Erythroblast (primary cell): ENCODE measurements around the gene EDEM1.

ENCODE experiments used
- DNase-seq, 2 experiments: peaks; one replicate each; lab custom pipeline; 2025; lab: John Stamatoyannopoulos, UW
- GATA1 ChIP-seq: IDR thresholded peaks from 2 replicates; pipeline ENCODE4 v1.6.1; 2011; ENCODE audit warnings: low read depth, mild to moderate bottlenecking, control low read depth, low read length, moderate library complexity
- POLR2A ChIP-seq: IDR thresholded peaks from 2 replicates; pipeline ENCODE4 v1.6.1; 2011; ENCODE audit warnings: mild to moderate bottlenecking, low read length

Gene EDEM1

DNA sequence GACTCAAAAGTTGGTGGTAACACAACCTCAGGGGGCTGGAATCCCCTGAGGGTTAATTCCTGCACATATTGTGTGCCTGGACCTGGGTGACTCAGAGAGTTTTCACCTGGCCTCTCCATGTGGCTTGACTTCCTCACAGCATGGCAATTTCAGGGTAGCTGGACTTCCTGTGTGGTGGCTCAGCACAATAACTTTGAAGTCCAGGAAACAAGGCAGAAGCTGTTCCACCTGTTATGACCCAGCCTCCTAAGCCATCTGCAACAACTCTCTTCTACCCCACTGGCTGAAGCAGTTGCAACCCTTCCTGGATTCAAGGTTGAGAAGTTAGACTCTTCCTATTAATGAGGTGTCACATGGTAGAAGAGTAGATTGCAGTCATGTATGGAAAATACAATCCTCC, 58.4 kb downstream of the EDEM1 start:
- DNase-seq = no peak
- TF ChIP-seq POLR2A = no peak
- TF ChIP-seq GATA1 = no peak

DNA sequence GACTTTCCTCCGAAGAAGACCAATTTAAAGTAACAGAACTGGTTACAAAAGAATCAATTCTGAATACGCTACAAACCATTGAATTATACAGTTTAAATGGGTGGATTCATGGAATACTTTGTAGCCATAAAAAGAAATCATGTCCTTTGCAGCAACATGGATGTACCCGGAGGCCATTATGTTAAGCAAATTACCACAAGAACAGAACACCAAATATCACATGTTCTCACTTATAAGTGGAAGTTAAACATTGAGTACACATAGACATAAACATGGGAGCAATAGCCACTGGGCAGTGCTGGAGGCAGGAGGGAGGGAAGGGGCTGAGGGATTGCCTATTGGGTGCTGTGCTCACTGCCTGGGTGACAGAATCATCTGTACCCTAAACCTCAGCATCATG, 61.3 kb downstream of the EDEM1 start:
- TF ChIP-seq GATA1 = no peak
- TF ChIP-seq POLR2A = no peak
- no peak for DNase-seq

DNA sequence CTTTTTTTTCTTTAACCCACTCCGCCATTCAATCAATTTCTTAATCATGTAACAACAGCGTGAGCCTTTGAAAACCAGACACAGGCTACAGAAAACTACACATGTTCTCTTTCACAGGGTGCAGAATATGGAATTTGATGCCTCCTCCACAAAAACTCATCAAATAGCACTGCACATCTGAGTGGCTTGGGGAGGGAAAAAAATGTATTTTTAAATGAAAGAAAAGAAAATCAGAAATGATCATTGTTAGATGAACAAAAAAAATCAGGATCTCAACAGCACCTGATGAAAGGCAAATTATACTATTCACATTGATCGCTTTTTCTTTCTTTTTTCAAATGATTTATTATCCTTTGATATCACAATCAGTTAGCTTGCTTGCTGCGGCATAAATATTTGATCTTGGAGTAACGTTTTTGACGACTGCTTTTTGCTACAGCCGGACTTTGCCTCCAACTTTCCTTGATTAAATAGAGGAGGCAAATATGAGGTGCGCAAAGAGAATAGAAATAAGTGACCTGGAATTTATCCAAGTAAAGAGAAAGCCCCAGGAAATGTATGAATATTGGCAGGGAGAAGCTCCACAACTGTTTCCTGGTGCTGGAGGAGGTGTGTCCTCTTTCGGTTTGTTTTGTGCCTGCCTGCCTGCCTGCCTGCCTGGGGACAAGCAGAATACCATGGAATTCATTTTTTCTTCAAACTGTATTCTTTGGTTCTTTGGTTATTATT, 63.1 kb downstream of the EDEM1 start:
- DNase-seq = no peak
- TF ChIP-seq POLR2A = no peak
- no peak for TF ChIP-seq GATA1

DNA sequence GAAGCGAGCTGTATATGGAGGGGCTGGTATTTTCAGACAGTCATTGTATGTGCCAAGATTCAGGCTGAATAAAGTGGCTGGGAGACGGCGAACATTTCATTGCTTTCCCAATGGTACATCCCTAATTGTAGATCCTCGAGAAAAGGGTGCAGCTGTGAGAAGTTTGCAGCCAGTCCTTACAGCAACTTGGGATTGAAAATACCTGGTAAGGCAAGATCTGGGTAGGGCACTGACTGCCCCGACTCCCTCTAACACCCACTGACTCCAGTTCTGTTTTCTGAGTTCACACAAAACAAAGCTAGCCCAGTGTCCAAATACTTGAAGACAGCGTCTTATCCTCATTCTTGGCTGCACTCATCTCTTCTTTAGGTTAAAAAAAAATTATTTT, 63.7 kb downstream of the EDEM1 start:
- DNase-seq = no peak
- TF ChIP-seq POLR2A (no peak), GATA1 (no peak)

DNA sequence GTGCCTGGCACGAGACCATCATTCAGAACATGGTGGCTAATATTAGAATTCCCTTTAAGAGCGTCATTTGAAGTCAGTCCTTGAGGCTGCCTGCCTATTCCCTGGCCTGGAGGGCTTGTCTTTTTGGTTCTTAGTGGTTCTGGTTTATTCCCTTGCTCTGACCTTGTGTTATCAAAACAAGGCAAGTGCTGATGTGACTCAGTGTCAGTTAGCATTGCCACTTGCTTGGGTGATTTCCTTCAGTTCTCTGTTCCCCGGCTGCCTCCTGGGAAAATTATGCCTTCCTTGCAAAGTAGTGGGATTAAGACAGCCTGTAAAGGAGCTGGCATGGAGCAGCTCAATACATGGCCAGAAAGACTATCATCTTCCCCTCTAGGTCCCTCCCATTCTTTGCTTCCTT, 64.6 kb downstream of the EDEM1 start:
- no peak for DNase-seq
- TF ChIP-seq POLR2A = no peak
- TF ChIP-seq GATA1 = no peak

DNA sequence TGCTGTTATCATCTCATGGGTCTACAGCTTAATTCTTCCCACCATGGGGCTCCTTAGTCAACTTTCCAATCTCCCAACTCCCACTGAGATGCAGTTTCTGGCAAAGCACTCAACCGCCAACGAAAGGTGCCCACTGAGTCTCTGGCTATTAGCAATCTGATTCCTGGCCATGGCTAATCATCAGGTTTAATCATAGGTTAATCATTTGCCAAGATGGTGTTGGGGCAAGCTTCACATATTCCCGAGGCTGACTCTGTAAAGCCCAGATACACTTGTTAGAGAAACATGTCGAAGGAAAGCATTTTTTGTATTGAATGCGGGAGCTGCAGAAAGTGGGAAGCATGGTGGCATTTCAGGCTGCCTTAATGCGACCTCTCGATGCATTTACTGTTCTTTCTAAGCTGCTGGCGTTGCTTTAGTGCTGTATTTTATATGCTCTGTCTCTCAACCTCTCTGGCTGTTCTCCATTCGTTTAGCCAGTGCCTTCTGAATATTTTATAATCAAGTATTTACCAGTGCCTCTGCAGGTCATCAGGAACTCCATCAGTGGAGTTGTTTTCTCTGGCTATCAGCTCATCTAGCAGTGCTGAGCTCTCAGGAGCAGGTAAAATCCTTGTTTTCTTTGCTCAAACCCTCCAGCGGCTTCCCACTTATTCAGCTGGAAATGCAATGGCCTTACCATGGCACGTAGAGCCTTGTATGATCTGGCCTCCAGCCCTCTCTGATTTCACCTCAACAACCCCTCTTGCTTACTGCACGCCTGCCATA, 67.0 kb downstream of the EDEM1 start:
- TF ChIP-seq GATA1 (no peak), POLR2A (no peak)
- DNase-seq = no peak

DNA sequence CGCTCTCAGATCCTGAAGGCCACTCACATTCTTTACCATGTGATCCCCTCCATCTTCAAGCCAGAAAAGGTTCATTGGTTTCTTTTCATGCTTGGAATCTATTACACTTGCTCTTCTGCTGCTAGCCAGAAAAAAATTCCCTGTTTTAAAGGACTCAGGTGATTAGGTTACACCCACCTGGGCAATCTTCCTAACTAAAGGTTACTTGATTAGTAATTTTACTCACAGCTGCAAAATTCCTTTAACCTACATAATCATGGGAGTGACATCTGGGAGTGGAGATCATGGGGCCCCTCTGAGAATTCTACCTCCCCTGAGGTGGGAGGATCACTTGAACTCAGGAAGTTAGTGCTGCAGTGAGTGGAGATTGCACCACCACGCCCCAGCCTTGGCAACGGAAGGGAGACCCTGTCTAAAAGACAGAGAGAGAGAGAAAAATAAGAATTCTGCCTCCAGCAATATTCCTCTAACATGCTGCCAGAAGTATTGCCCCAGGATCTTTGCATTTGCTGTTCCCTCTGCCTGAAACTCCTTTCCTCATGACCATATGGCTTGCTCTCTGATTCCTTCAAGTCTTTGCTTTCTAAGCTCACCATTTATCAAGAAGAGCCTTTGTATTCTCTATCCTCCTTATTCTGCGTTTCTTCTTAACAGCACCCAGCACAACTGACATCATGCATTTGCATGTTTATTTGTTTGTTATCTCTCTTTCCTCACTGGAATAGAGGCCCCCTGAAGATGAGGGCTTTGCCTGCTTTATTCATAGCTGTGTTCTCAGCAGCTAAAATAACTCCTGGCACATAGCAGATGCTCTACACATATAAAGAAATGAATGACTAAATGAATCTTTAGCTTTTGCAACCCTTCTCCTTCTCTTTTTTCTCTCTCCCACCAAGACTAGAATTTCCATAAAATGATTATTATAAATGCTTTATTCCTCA, 68.2 kb downstream of the EDEM1 start:
- no peak for DNase-seq
- no peak for TF ChIP-seq GATA1
- TF ChIP-seq POLR2A = no peak

DNA sequence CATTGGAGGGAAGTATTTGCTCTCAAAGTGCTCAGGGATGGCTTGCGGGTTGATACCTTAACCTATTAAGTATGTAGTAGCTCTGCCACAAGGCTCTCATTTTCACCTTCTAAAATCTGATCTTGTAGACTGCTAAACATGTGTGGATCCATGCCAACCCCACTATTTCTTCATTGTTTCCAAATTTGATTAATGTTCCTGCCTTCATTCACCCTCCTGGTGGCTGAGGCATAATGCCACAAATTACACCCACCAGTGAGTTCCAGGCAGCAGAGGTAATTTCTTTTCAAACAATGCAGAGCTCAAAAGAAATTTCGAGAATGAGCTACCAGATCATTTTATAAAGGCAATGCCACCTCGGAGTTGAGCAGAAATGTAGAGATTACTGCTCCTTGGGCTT, 71.0 kb downstream of the EDEM1 start:
- TF ChIP-seq POLR2A (no peak), GATA1 (no peak)
- no peak for DNase-seq

DNA sequence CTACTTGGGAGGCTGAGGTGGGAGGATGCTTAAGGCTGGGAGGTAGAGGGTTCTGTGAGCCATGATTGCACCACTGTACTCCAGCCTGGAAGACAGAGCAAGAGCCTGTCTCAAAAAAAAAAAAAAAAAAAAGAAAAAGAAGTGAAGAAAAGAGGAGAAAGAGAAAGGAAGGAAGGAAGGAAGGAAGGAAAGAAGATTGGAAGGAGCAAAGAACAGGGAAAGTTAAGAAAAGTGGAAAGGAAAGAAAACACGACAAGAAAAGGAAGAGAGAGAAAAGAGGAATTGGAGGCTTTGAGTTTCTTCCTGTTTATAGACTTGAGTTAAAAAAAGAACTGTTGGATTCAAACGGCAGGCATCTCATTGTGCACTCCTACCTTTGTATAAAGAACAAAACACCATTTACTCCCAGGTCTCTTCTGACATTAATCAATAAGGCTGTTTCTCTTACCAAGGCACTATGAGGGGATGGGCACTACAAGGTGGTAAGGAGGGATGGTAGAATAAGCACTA, 73.5 kb downstream of the EDEM1 start:
- TF ChIP-seq POLR2A = no peak
- no peak for TF ChIP-seq GATA1
- no peak for DNase-seq

DNA sequence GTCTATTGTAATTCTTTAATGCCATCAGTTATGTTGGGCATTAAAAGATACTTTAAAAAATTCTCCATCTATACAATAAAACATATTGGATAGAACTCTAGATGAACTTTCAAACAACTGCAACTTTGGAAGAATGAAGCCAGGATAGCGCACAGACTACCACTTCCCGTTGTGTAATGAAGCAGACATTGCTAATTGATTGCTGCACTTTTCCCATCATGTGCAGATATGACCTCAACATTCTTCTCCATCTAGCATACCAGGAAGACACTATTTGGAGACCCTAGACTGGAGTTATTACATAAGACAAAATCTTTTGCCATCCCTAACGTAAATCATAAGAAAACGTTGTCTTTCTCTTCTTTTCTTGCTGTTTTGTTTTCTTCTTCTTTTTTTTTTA, 75.0 kb downstream of the EDEM1 start:
- DNase-seq = no peak
- TF ChIP-seq POLR2A (no peak), GATA1 (no peak)

DNA sequence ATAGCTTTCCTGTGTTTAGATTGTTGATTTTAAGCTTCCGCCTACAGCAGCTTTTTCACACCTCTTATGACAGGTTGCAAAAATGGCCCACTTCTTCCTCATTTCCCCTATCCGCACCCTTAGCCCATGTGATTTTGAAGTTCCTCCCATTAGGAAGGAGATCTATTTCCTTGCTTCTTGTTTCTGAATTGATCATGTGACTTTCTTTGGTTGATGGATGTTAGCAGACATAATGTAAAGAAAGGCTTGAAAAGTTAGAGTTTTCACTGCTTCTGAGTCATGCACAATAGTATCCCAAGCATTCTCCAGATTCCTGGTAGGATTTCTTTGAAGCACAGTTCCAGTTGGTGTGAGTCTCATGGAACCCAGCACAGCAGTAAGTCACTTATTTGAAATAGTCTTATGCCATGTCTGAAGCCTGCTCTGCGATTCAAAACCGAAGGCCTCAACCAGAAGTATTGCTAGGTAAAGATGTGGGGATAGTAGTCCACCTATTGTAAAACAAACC, 76.6 kb downstream of the EDEM1 start:
- no peak for DNase-seq
- TF ChIP-seq POLR2A = no peak
- no peak for TF ChIP-seq GATA1

DNA sequence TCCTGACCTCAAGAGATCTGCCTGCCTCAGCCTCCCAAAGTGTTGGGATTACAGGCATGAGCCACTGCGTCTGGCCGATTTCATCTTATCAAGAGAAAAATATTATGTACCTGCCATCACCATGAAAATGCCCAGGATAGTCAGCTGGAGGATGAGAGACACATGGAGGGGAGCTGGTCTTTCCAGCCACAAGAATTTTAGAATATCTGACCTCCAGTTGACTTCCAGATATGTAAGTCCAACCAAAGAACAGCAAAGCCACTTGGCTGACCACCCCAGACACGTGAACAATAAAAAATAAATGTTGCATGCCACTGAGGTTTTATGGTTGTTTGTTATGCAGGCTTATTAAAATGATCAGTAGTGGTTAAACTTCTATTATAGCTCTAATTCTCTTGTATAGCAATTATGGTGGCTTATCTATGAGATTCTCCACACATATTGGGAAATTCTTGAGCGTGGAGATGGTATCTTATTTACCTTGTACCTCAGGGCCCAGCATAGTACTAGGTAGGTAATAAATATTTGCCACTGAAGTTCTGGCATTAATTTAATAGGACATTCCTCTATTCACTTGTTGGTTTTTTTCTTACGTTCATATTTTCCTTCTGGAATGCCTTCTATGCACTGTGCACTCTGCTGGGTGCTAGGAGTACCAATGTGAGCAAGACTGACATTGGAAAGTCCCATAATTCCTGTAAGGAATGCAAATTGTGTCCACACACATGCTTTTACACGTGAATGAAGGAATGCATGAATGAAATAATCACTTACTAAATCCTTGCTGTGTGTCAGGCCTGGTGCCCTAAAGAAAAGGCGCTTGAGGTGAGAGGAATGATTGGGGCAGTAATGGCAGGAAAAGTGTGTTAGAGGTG, 77.6 kb downstream of the EDEM1 start:
- no peak for TF ChIP-seq POLR2A
- no peak for TF ChIP-seq GATA1
- DNase-seq = no peak
